Measurements from ENCODE around the gene CDK11A. TPM values are rescaled to one million over a fixed set of nuclear protein-coding genes. Genes with fewer than 3 reads are reported as not detected.
A peak's percentile ranks its signal among the peaks of the same experiment; 100 is the strongest.
"Not testable (repeated sequence)": the region's sequence is repeated elsewhere in the genome, so short reads cannot be mapped to it uniquely, and the experiment has no call there.

The CDK11A gene
- total and polyA plus RNA-seq, 5 experiments from 2014 or later, result 14.2 to 173 (median 28.6) TPM

- Mint-ChIP-seq H3K27me3 (no peaks in the 10 kb centered on the region), H3K36me3 (peaks cover 0 to 10% (median 1%) of the 10 kb centered on the region in 3 donors), H3K27ac (peak overlapping the region in 3 of 10 donors; percentile 32 to 48 (median 40)), H3K4me1 (peaks cover 0 to 4% (median 3%) of the 10 kb centered on the region in 4 donors), H3K4me3 (no peak overlapping the region), H3K9me3 (no peaks in the 10 kb centered on the region)
- ATAC-seq (no peak), DNase-seq (no peak)
- POLR2A ChIA-PET, result no interaction called here
Observed at GRCh38 chr1:1752190-1752589, 28.0 kb upstream of the CDK11A start.

- POLR2A ChIA-PET, H3K4me3 Mint-ChIP-seq, H3K36me3 Mint-ChIP-seq, H3K27ac Mint-ChIP-seq, DNase-seq, H3K9me3 Mint-ChIP-seq, H3K27me3 Mint-ChIP-seq, H3K4me1 Mint-ChIP-seq, ATAC-seq: not testable (repeated sequence)
Observed at GRCh38 chr1:1749941-1750340, 25.8 kb upstream of the CDK11A start.

- peaks cover 0 to under 1% (median 0%) of the 10 kb centered on the region in 3 donors for H3K36me3 Mint-ChIP-seq
- no peaks in the 10 kb centered on the region for H3K27me3 Mint-ChIP-seq
- peaks cover 0 to 4% (median 3%) of the 10 kb centered on the region in 4 donors for H3K4me1 Mint-ChIP-seq
- no peaks in the 10 kb centered on the region for H3K9me3 Mint-ChIP-seq
- DNase-seq, result no peak
- ATAC-seq, result no peak
- peak overlapping the region in 6 of 10 donors; percentile 13 to 82 (median 66) for H3K27ac Mint-ChIP-seq
- peak overlapping the region in 6 of 10 donors; percentile 7 to 57 (median 44) for H3K4me3 Mint-ChIP-seq
- POLR2A ChIA-PET, result no interaction called here
Observed at GRCh38 chr1:1748686-1749321, 24.6 kb upstream of the CDK11A start.

- not testable (repeated sequence) for H3K9me3 Mint-ChIP-seq, H3K27me3 Mint-ChIP-seq, H3K36me3 Mint-ChIP-seq, DNase-seq
- peak overlapping the region in 7 of 10 donors; percentile 58 to 88 (median 72) for H3K4me3 Mint-ChIP-seq
- H3K4me1 Mint-ChIP-seq, result peaks cover 0 to 12% (median 4%) of the 10 kb centered on the region in 4 donors
- peak; percentile 79 to 80 for ATAC-seq
- peak overlapping the region in 2 of 10 donors; percentile 40 to 93 for H3K27ac Mint-ChIP-seq
- POLR2A ChIA-PET, result interaction anchor here (0.6 to 0.9 kb wide), 4 partner anchors 68 to 162 kb away, joined by 3 to 4 read pairs (median 4); no protein-coding TSS in a partner anchor
Observed at GRCh38 chr1:1746566-1746909, 22.4 kb upstream of the CDK11A start.

GRCh38 chr1:1745651-1746565, 21.8 kb upstream of the CDK11A start:
- not testable (repeated sequence) for H3K36me3 Mint-ChIP-seq, H3K9me3 Mint-ChIP-seq, H3K27me3 Mint-ChIP-seq
- peaks cover 0 to 12% (median 4%) of the 10 kb centered on the region in 4 donors for H3K4me1 Mint-ChIP-seq
- POLR2A ChIA-PET, result interaction anchor here (0.6 to 0.9 kb wide), 2 partner anchors 67 to 163 kb away, joined by 3 to 4 read pairs; no protein-coding TSS in a partner anchor
- DNase-seq, result peak; percentile 78 to 99 (median 92)
- H3K27ac Mint-ChIP-seq, result peak overlapping the region; percentile 77 to 96 (median 90)
- ATAC-seq, result peak; percentile 65 to 70
- peak overlapping the region; percentile 58 to 88 (median 71) for H3K4me3 Mint-ChIP-seq

GRCh38 chr1:1742529-1742928, 18.4 kb upstream of the CDK11A start:
- not testable (repeated sequence) for DNase-seq, H3K4me1 Mint-ChIP-seq, ATAC-seq, H3K9me3 Mint-ChIP-seq, H3K27me3 Mint-ChIP-seq
- POLR2A ChIA-PET, result interaction anchor here (0.6 kb wide), 1 partner anchor 11 kb away, joined by 6 read pairs; no protein-coding TSS in a partner anchor
- peak overlapping the region in 3 of 10 donors; percentile 13 to 61 (median 38) for H3K27ac Mint-ChIP-seq
- H3K36me3 Mint-ChIP-seq, result peaks cover 0 to 21% (median 0%) of the 10 kb centered on the region in 3 donors
- peak overlapping the region in 3 of 10 donors; percentile 2 to 60 (median 40) for H3K4me3 Mint-ChIP-seq

GRCh38 chr1:1741013-1741412, 16.9 kb upstream of the CDK11A start:
- POLR2A ChIA-PET, ATAC-seq, DNase-seq, H3K27me3 Mint-ChIP-seq, H3K4me3 Mint-ChIP-seq, H3K9me3 Mint-ChIP-seq, H3K4me1 Mint-ChIP-seq, H3K27ac Mint-ChIP-seq: not testable (repeated sequence)
- H3K36me3 Mint-ChIP-seq, result peaks cover 0 to 33% (median 0%) of the 10 kb centered on the region in 3 donors

- DNase-seq (peak in 1 of 10 donors; percentile 24), ATAC-seq (peak; percentile 78 to 82)
- peaks cover 0 to 43% (median 0%) of the 10 kb centered on the region in 3 donors for H3K36me3 Mint-ChIP-seq
- H3K4me1 Mint-ChIP-seq, H3K27ac Mint-ChIP-seq, H3K27me3 Mint-ChIP-seq, H3K9me3 Mint-ChIP-seq, H3K4me3 Mint-ChIP-seq, POLR2A ChIA-PET: not testable (repeated sequence)
Observed at GRCh38 chr1:1738799-1739337, 14.7 kb upstream of the CDK11A start.

- POLR2A ChIA-PET, ATAC-seq, H3K4me1 Mint-ChIP-seq, H3K27me3 Mint-ChIP-seq, H3K4me3 Mint-ChIP-seq, DNase-seq, H3K9me3 Mint-ChIP-seq: not testable (repeated sequence)
- H3K27ac Mint-ChIP-seq, result peak overlapping the region in 3 of 10 donors; percentile 56 to 90 (median 76)
- peaks cover 0 to 42% (median 0%) of the 10 kb centered on the region in 3 donors for H3K36me3 Mint-ChIP-seq
Observed at GRCh38 chr1:1737675-1738590, 13.8 kb upstream of the CDK11A start.

- DNase-seq (no peak), ATAC-seq (no peak)
- H3K4me3 Mint-ChIP-seq, result no peak overlapping the region
- H3K27me3 Mint-ChIP-seq, result no peaks in the 10 kb centered on the region
- POLR2A ChIA-PET, result no interaction called here
- peak overlapping the region in 2 of 10 donors; percentile 35 to 77 for H3K27ac Mint-ChIP-seq
- peaks cover 0 to 11% (median 4%) of the 10 kb centered on the region in 4 donors for H3K4me1 Mint-ChIP-seq
- no peaks in the 10 kb centered on the region for H3K9me3 Mint-ChIP-seq
- peaks cover 0 to 46% (median 1%) of the 10 kb centered on the region in 3 donors for H3K36me3 Mint-ChIP-seq
Observed at GRCh38 chr1:1732381-1732780, 8.2 kb upstream of the CDK11A start.

- ATAC-seq (no peak), DNase-seq (no peak)
- no peaks in the 10 kb centered on the region for H3K9me3 Mint-ChIP-seq
- no peak overlapping the region for H3K27ac Mint-ChIP-seq
- POLR2A ChIA-PET, result no interaction called here
- no peaks in the 10 kb centered on the region for H3K27me3 Mint-ChIP-seq
- H3K36me3 Mint-ChIP-seq, result peaks cover 0 to 35% (median 1%) of the 10 kb centered on the region in 3 donors
- peaks cover 0 to 11% (median 4%) of the 10 kb centered on the region in 4 donors for H3K4me1 Mint-ChIP-seq
- H3K4me3 Mint-ChIP-seq, result no peak overlapping the region
Observed at GRCh38 chr1:1730870-1731269, 6.7 kb upstream of the CDK11A start.

GRCh38 chr1:1730230-1730629, 6.1 kb upstream of the CDK11A start:
- H3K36me3 Mint-ChIP-seq, result peaks cover 0 to 31% (median 1%) of the 10 kb centered on the region in 3 donors
- H3K27ac Mint-ChIP-seq, POLR2A ChIA-PET, H3K9me3 Mint-ChIP-seq, H3K27me3 Mint-ChIP-seq, DNase-seq, H3K4me3 Mint-ChIP-seq, ATAC-seq: not testable (repeated sequence)
- peaks cover 0 to 11% (median 4%) of the 10 kb centered on the region in 4 donors for H3K4me1 Mint-ChIP-seq
